ENCODE data around the gene NOTCH3. TPM values are rescaled to one million over a fixed set of nuclear protein-coding genes. Genes with fewer than 3 reads are reported as not detected.

NOTCH3 gene
- total RNA-seq, 1 experiment from 2014 or later = 164 TPM

GRCh38 chr19:15241259-15241910 lies 40.6 kb upstream of the NOTCH3 start:
- Histone ChIP-seq H3K9me3 (ENCODE audit: control insufficient read depth, low read depth, low read length) (no peaks in the 10 kb centered on the region), H3K27ac (ENCODE audit: insufficient read length, low read depth, low read length) (no peak overlapping the region), H3K23me2 (ENCODE audit: insufficient read length, low read depth, low read length, poor library complexity, severe bottlenecking) (no peaks in the 10 kb centered on the region), H2BK12ac (ENCODE audit: insufficient read length, low read depth, low read length) (no peak overlapping the region), H3K79me2 (ENCODE audit: insufficient read depth, low read length) (no peaks in the 10 kb centered on the region), H3K79me1 (ENCODE audit: insufficient read depth, low read depth, low read length, poor library complexity, severe bottlenecking) (no peaks in the 10 kb centered on the region), H3T11ph (ENCODE audit: low read length) (no peak overlapping the region), H3K56ac (ENCODE audit: insufficient read length, low read depth, low read length) (no peak overlapping the region), H2BK15ac (ENCODE audit: low read depth, low read length) (no peak overlapping the region), H3K4ac (ENCODE audit: low read depth, low read length) (no peak overlapping the region), H3K9ac (ENCODE audit: extremely low read depth, insufficient read length, low read length) (no peak overlapping the region), H2AFZ (ENCODE audit: low read length) (no peak overlapping the region), H2AK5ac (ENCODE audit: insufficient read length, low read length) (no peak overlapping the region), H3K27me3 (ENCODE audit: insufficient read depth, low read length) (no peaks in the 10 kb centered on the region), H3K4me1 (ENCODE audit: insufficient read depth, low read length) (no peaks in the 10 kb centered on the region), H2BK5ac (ENCODE audit: insufficient read length, low read length) (no peak overlapping the region), H2BK20ac (ENCODE audit: low read depth, low read length, poor library complexity, severe bottlenecking) (no peak overlapping the region), H3K4me2 (ENCODE audit: insufficient read depth, insufficient read length, low read length) (no peak overlapping the region), H4K91ac (ENCODE audit: insufficient read length, low read depth, low read length) (no peak overlapping the region), H4K8ac (replicated peaks; ENCODE audit: insufficient read length, low read depth, low read length) (no peak overlapping the region), H3K23ac (ENCODE audit: insufficient read length, low read depth, low read length) (no peak overlapping the region), H3K14ac (ENCODE audit: insufficient read depth, low read length) (no peak overlapping the region), H4K20me1 (ENCODE audit: control insufficient read depth, insufficient read depth, insufficient read length) (peaks cover 2% of the 10 kb centered on the region), H3K18ac (ENCODE audit: insufficient read length, low read depth, low read length) (no peak overlapping the region), H4K5ac (ENCODE audit: insufficient read length, low read depth, low read length) (no peak overlapping the region), H2BK120ac (ENCODE audit: low read depth, low read length, poor library complexity, severe bottlenecking) (no peak overlapping the region)
- Mint-ChIP-seq H3K9me3 (no peaks in the 10 kb centered on the region), H3K27ac (no peak overlapping the region; a peak in 1 of 7 replicates), H3K4me1 (no peaks in the 10 kb centered on the region), H3K27me3 (ENCODE audit: low read depth) (no peaks in the 10 kb centered on the region), H3K4me3 (no peak overlapping the region), H3K36me3 (ENCODE audit: insufficient read depth in 1 of 3, low read depth in 3 of 3) (peaks cover 41 to 80% (median 75%) of the 10 kb centered on the region in 3 experiments)
- no CpG with 5 or more reads among the region's 9 CpGs for WGBS (ENCODE audit: extremely low coverage, insufficient read length, low lambda C conversion rate)
- TF ChIP-seq, protein P1, sequence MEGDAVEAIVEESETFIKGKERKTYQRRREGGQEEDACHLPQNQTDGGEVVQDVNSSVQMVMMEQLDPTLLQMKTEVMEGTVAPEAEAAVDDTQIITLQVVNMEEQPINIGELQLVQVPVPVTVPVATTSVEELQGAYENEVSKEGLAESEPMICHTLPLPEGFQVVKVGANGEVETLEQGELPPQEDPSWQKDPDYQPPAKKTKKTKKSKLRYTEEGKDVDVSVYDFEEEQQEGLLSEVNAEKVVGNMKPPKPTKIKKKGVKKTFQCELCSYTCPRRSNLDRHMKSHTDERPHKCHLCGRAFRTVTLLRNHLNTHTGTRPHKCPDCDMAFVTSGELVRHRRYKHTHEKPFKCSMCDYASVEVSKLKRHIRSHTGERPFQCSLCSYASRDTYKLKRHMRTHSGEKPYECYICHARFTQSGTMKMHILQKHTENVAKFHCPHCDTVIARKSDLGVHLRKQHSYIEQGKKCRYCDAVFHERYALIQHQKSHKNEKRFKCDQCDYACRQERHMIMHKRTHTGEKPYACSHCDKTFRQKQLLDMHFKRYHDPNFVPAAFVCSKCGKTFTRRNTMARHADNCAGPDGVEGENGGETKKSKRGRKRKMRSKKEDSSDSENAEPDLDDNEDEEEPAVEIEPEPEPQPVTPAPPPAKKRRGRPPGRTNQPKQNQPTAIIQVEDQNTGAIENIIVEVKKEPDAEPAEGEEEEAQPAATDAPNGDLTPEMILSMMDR (conservative IDR thresholded peaks at IDR 0.05) = no peak
- no peak for DNase-seq

Measured in H9 (cell line).